ENCODE data around the gene CHURC1. TPM values are rescaled to one million over a fixed set of nuclear protein-coding genes. Genes with fewer than 3 reads are reported as not detected.
"Not testable (repeated sequence)": the region's sequence is repeated elsewhere in the genome, so short reads cannot be mapped to it uniquely, and the experiment has no call there.

Gene CHURC1
- total RNA-seq, 4 donors from 2014 or later = 53.6 to 113 (median 81.9) TPM

DNA sequence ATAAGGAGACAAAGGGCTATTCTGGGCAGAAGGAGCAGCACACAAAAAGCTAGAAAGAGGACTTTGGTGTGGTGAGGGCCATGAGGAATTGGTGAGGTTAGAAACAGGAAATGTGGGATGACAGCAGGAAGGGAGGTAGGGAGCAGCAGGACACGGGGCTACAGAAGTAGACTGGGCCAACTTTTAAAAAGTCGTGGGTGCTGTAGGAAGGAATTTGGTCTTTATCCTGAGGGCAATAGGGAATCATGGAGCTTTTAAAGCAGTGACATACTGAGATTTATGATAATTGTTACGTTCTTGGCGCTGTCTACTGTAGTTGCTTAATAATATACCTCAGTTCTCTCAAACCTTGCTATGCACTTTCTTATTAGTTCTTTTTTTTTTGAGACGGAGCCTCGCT is 8.2 kb upstream of the CHURC1 start:
- DNase-seq (ENCODE audit: low spot score) (no peak), ATAC-seq (ENCODE audit: low FRiP score) (peak; percentile 71)
- no peak for TF ChIP-seq CTCF (IDR thresholded peaks at IDR 0.05)

DNA sequence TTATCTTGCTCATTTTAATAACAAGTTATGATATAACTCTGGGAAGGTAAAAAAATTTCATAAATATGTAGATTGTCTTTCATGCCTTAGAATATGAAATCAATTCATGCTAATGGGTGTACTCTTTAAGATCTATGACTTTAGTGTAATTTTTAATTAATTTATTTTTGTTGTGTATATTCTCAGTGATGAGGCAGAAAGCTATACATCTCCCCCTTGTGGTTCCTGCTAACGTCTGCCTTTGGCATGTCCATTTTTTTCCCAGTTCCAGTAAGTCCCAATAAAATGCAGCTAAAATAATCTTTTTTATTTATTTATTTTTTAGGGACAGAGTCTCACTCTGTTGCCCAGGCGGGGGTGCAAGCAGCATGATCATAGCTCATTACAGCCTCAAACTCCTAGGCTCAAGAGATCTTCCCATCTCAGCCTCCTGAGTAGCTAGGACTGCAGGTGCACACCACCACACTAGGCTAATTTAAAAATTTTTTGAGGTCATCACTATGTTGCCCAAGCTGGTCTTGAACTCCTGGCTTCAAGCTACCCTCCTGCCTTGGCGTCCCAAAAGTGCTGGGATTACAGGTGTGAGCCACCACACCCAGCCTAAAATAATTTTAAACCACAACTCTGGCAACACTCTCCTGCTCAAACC is 3.3 kb upstream of the CHURC1 start:
- TF ChIP-seq CTCF (IDR thresholded peaks at IDR 0.05) = no peak
- ATAC-seq (ENCODE audit: low FRiP score) = no peak
- no peak for DNase-seq (ENCODE audit: low spot score)

DNA sequence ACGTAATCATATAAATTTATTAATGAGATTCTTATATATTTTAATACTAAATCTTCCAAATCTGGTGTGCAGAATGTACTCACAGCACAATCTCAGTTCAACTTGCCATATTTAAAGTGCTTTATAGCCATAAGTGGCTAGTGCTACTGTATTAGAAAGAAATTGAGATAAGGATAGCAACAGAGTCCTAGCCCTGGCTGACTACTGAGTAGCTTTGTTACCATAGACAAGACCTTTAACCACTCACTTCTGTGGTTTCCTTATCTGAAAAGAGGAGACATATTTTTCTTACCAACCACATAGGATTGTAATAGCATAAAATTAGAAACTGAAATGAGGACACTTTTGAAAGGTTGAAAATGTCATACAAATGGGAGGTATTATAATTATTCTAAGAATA is 2.0 kb upstream of the CHURC1 start:
- DNase-seq (ENCODE audit: low spot score) (no peak), ATAC-seq (ENCODE audit: low FRiP score) (no peak)
- TF ChIP-seq CTCF (IDR thresholded peaks at IDR 0.05) = no peak

DNA sequence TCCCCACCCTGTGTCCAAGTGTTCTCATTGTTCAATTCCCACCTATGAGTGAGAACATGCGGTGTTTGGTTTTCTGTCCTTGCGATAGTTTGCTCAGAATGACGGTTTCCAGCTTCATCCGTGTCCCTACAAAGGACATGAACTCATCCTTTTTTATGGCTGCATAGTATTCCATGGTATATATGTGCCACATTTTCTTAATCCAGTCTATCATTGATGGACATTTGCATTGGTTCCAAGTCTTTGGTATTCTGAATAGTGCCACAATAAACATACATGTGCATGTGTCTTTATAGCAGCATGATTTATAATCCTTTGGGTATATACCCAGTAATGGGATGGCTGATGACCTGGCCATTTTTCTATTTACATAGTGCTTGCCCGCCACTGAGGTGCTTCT is 778 bp upstream of the CHURC1 start:
- ATAC-seq (ENCODE audit: low FRiP score); DNase-seq (ENCODE audit: low spot score): not testable (repeated sequence)

DNA sequence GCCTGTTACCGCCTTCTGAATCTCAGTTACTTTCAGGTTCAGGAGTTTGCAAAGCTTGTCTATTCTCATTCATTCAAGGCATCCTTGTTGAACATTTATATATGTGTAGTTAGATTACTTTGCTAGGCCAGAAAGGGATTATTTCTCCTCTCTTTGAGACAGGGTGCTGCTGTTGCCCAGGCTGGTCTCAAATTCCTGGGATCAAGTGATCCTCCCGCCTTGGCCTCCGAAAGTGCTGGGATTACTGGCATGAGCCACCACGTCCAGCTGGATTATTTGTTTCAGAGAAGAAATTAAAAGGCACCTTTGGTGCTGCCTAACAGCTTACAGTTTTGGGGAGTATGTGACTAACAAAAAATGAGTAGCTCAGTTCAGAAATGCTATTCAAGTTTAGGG is 772 bp downstream of the CHURC1 start:
- ATAC-seq (ENCODE audit: low FRiP score) (no peak), DNase-seq (ENCODE audit: low spot score) (no peak)

DNA sequence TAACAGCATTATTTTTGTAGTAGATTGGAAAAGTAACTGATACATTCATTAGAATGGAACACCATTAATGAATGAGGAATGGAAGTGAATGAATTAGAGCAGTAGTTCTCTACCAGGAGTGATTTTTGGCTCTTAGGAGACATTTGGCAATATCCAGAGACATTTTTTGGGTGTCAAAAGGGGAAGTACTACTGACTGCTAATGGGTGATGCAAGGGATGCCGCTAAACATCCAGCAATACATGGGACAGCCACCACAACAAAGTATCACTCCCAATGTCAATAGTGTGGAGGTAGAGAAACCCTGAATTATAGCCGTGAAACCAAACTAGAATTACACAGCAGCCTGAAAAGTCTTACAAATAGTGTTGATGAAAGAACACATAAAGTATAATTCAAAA is 1.5 kb downstream of the CHURC1 start:
- no peak for ATAC-seq (ENCODE audit: low FRiP score)

More for the DNA sequence above, 772 bp downstream of the CHURC1 start:
- TF ChIP-seq CTCF (IDR thresholded peaks at IDR 0.05) = no peak

DNA sequence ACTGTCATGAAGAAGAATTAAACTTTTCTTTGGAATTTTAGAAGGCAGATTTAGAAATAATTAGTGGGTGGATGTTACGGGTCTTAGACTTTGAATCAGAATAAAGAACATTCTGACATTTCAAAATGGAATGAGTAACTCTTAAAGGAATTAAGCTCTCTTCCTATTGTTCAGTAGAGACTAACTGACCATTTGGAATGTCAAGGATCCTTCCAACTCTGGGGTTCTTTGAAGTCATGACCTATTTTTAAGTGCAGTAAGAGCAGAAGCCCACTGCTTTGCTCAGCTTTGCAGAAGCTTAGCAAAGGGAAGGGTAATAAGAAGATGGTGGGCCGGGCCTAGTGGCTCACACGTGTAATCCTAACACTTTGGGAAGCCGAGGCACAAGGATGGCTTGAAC is 4.0 kb downstream of the CHURC1 start:
- TF ChIP-seq CTCF (IDR thresholded peaks at IDR 0.05) = no peak
- no peak for ATAC-seq (ENCODE audit: low FRiP score)
- no peak for DNase-seq (ENCODE audit: low spot score)

More for the DNA sequence above, 1.5 kb downstream of the CHURC1 start:
- TF ChIP-seq CTCF (IDR thresholded peaks at IDR 0.05) = no peak
- no peak for DNase-seq (ENCODE audit: low spot score)

Measured in omental fat pad (tissue), 4 donors.